WTC11 (cell line): Measurements from ENCODE around the gene SMAD3. TPM values are rescaled to one million over a fixed set of nuclear protein-coding genes. Genes with fewer than 3 reads are reported as not detected.

ENCODE experiments used
- ATAC-seq: fragments of 200-7000 bp; cut with Tn5 transposase; 2 replicates; pipeline ENCODE4 v1.10.0; 2021; ENCODE audit warnings: mild to moderate bottlenecking, moderate library complexity
- CTCF ChIA-PET: fragments of 300-600 bp; sonication (Branson Sonifier 250); formaldehyde crosslinking; loops from one replicate; lab custom pipeline; 2021; ENCODE audit warnings: antibody characterized with exemption; lab: Charles Lee
- POLR2A ChIA-PET: fragments of 350-600 bp; sonication (Branson Sonifier 250); formaldehyde crosslinking; loops from one replicate; lab custom pipeline; 2021; ENCODE audit warnings: antibody characterized with exemption; lab: Charles Lee
- DNase-seq: peaks from one replicate; pipeline ENCODE4 v3.0.0; 2021; ENCODE audit warnings: low spot score
- H3K27ac Mint-ChIP-seq: 2 replicates; pipeline ENCODE4 v1.8.0; 2021; ENCODE audit warnings: mixed read lengths
- H3K27me3 Mint-ChIP-seq: 2 replicates; pipeline ENCODE4 v1.8.0; 2021; ENCODE audit warnings: low read depth, mild to moderate bottlenecking, moderate library complexity, mixed read lengths
- H3K36me3 Mint-ChIP-seq: 2 replicates; pipeline ENCODE4 v1.8.0; 2021; ENCODE audit warnings: mixed read lengths
- H3K4me1 Mint-ChIP-seq: 2 replicates; pipeline ENCODE4 v1.8.0; 2022; ENCODE audit warnings: mixed read lengths
- H3K4me3 Mint-ChIP-seq: 2 replicates; pipeline ENCODE4 v1.8.0; 2021; ENCODE audit warnings: mild to moderate bottlenecking, moderate library complexity, mixed read lengths
- H3K9me3 Mint-ChIP-seq: 2 replicates; pipeline ENCODE4 v1.8.0; 2021; ENCODE audit warnings: mixed read lengths
- CBFB ChIP-seq: sonication (generic); formaldehyde crosslinking; IDR thresholded peaks from 2 replicates; pipeline ENCODE4 v1.8.1; 2022; ENCODE audit warnings: mild to moderate bottlenecking, low read depth, missing genetic modification reagents
- CREB1 ChIP-seq: sonication (generic); formaldehyde crosslinking; IDR thresholded peaks from 2 replicates; pipeline ENCODE4 v1.8.0; 2023; ENCODE audit warnings: mild to moderate bottlenecking, missing genetic modification reagents
- GTF2I ChIP-seq: fragments of 250-450 bp; sonication (Bioruptor Pico); conservative IDR thresholded peaks from 2 replicates; pipeline ENCODE4 v1.4.0; 2021; ENCODE audit warnings: mild to moderate bottlenecking
- MXD4 ChIP-seq: fragments of 250-450 bp; sonication (Bioruptor Pico); IDR thresholded peaks from 2 replicates; pipeline ENCODE4 v1.8.0; 2021; ENCODE audit warnings: mild to moderate bottlenecking, moderate library complexity, borderline replicate concordance
- MYBL2 ChIP-seq: sonication (generic); formaldehyde crosslinking; IDR thresholded peaks from 2 replicates; pipeline ENCODE4 v1.8.1; 2023; ENCODE audit warnings: mild to moderate bottlenecking, moderate library complexity, missing genetic modification reagents
- NR2C2 ChIP-seq: sonication (generic); formaldehyde crosslinking; IDR thresholded peaks from 2 replicates; pipeline ENCODE4 v1.8.0; 2022; ENCODE audit warnings: mild to moderate bottlenecking, missing genetic modification reagents
- RORB ChIP-seq: fragments of 250-450 bp; sonication (Bioruptor Pico); IDR thresholded peaks from 2 replicates; pipeline ENCODE4 v1.9.0; 2021; ENCODE audit warnings: mild to moderate bottlenecking
- ZNF219 ChIP-seq: sonication (generic); formaldehyde crosslinking; IDR thresholded peaks from 2 replicates; pipeline ENCODE4 v1.8.0; 2023; ENCODE audit warnings: missing genetic modification reagents, mild to moderate bottlenecking, borderline replicate concordance
- ZNF396 ChIP-seq: fragments of 250-450 bp; sonication (Bioruptor Pico); IDR thresholded peaks from 2 replicates; pipeline ENCODE4 v1.8.0; 2021; ENCODE audit warnings: mild to moderate bottlenecking, moderate library complexity, borderline replicate concordance
- total RNA-seq: library from RNA; stranded (reverse); gene quantifications from 3 replicates; pipeline ENCODE4 v1.2.3, GENCODE V29; 2021
- TF ChIP-seq, protein P1 (sequence below): sonication (generic); formaldehyde crosslinking; IDR thresholded peaks from 2 replicates; pipeline ENCODE4 v1.8.0; 2023; ENCODE audit warnings: missing genetic modification reagents, mild to moderate bottlenecking, borderline replicate concordance
- TF ChIP-seq, protein P2 (sequence below): sonication (generic); formaldehyde crosslinking; IDR thresholded peaks from 2 replicates; pipeline ENCODE4 v1.8.0; 2023; ENCODE audit warnings: missing genetic modification reagents
- TF ChIP-seq, protein P3 (sequence below): sonication (generic); formaldehyde crosslinking; IDR thresholded peaks from 2 replicates; pipeline ENCODE4 v1.8.0; 2023; ENCODE audit warnings: mild to moderate bottlenecking, missing genetic modification reagents
- TF ChIP-seq, protein P4 (sequence below): sonication (generic); formaldehyde crosslinking; IDR thresholded peaks from 2 replicates; pipeline ENCODE4 v1.8.1; 2023; ENCODE audit warnings: mild to moderate bottlenecking, moderate library complexity, missing genetic modification reagents
- TF ChIP-seq, protein P5 (sequence below): sonication (generic); formaldehyde crosslinking; IDR thresholded peaks from 2 replicates; pipeline ENCODE4 v1.8.1; 2022; ENCODE audit warnings: mild to moderate bottlenecking, missing genetic modification reagents, moderate library complexity, borderline replicate concordance

The SMAD3 gene
- total RNA-seq, 1 experiment from 2014 or later: 34.6 TPM

DNA sequence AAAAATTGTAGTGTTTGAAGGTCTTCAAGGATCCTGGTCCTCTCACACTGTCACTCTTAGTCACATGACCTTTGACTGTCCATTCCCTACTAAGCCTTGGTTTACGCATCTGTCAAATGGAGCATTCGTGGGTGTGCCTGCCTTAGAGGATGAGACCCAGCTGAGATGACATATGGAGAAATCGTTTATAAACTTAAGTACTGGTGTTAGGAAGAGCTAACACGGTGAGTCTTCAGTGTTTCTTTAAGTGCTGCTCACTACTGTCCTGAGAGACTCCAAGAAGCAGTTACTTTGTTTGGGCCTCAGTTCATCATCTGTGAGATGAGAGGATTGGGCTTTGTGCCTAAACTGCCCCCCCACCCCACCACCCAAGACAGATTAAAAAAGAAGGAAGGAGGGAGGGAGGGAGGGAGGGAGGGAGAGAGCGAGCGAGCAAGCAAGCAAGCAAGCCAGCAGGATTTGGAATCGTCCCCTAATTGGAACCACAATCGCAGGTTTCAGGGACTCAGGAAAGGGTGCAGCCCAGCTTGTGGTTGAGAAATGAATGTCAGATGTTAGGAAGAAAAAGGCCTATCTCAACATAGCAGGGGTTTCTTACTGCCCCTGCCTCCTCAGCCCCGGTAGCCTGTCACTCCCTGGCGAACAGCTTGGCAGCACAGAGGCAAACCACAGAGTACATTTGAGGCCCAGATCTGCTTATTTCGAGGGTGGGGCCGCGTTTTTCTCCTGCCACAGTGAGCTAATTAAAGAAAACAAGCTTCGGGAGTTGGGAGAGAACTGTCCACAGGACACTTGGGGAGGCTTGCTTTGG is 32.7 kb downstream of the SMAD3 start:
- Mint-ChIP-seq H3K4me3 (no peak overlapping the region), H3K4me1 (peaks cover 26% of the 10 kb centered on the region), H3K36me3 (no peaks in the 10 kb centered on the region), H3K9me3 (no peaks in the 10 kb centered on the region), H3K27me3 (no peaks in the 10 kb centered on the region), H3K27ac (no peak overlapping the region)
- no peak; the same call in 1 of the 2 replicates for ATAC-seq
- ChIA-PET CTCF (interaction anchor here (1.1 kb wide), 1 partner anchor 155 kb away, joined by 3 read pairs; no protein-coding TSS in a partner anchor), POLR2A (no interaction called here)
- no peak for DNase-seq
- TF ChIP-seq MYBL2 (CRISPR knock-in tag): no peak
- TF ChIP-seq, protein P1, sequence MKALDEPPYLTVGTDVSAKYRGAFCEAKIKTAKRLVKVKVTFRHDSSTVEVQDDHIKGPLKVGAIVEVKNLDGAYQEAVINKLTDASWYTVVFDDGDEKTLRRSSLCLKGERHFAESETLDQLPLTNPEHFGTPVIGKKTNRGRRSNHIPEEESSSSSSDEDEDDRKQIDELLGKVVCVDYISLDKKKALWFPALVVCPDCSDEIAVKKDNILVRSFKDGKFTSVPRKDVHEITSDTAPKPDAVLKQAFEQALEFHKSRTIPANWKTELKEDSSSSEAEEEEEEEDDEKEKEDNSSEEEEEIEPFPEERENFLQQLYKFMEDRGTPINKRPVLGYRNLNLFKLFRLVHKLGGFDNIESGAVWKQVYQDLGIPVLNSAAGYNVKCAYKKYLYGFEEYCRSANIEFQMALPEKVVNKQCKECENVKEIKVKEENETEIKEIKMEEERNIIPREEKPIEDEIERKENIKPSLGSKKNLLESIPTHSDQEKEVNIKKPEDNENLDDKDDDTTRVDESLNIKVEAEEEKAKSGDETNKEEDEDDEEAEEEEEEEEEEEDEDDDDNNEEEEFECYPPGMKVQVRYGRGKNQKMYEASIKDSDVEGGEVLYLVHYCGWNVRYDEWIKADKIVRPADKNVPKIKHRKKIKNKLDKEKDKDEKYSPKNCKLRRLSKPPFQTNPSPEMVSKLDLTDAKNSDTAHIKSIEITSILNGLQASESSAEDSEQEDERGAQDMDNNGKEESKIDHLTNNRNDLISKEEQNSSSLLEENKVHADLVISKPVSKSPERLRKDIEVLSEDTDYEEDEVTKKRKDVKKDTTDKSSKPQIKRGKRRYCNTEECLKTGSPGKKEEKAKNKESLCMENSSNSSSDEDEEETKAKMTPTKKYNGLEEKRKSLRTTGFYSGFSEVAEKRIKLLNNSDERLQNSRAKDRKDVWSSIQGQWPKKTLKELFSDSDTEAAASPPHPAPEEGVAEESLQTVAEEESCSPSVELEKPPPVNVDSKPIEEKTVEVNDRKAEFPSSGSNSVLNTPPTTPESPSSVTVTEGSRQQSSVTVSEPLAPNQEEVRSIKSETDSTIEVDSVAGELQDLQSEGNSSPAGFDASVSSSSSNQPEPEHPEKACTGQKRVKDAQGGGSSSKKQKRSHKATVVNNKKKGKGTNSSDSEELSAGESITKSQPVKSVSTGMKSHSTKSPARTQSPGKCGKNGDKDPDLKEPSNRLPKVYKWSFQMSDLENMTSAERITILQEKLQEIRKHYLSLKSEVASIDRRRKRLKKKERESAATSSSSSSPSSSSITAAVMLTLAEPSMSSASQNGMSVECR (CRISPR knock-in tag): no peak
- no peak for TF ChIP-seq ZNF219 (CRISPR knock-in tag)
- TF ChIP-seq RORB (CRISPR knock-in tag): no peak
- TF ChIP-seq GTF2I: no peak
- TF ChIP-seq CREB1 (CRISPR knock-in tag): no peak
- no peak for TF ChIP-seq NR2C2 (CRISPR knock-in tag)
- TF ChIP-seq MXD4 (CRISPR knock-in tag): no peak
- TF ChIP-seq ZNF396: no peak
- TF ChIP-seq, protein P2, sequence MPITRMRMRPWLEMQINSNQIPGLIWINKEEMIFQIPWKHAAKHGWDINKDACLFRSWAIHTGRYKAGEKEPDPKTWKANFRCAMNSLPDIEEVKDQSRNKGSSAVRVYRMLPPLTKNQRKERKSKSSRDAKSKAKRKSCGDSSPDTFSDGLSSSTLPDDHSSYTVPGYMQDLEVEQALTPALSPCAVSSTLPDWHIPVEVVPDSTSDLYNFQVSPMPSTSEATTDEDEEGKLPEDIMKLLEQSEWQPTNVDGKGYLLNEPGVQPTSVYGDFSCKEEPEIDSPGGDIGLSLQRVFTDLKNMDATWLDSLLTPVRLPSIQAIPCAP (CRISPR knock-in tag): no peak
- TF ChIP-seq CBFB (CRISPR knock-in tag): no peak
- TF ChIP-seq, protein P3, sequence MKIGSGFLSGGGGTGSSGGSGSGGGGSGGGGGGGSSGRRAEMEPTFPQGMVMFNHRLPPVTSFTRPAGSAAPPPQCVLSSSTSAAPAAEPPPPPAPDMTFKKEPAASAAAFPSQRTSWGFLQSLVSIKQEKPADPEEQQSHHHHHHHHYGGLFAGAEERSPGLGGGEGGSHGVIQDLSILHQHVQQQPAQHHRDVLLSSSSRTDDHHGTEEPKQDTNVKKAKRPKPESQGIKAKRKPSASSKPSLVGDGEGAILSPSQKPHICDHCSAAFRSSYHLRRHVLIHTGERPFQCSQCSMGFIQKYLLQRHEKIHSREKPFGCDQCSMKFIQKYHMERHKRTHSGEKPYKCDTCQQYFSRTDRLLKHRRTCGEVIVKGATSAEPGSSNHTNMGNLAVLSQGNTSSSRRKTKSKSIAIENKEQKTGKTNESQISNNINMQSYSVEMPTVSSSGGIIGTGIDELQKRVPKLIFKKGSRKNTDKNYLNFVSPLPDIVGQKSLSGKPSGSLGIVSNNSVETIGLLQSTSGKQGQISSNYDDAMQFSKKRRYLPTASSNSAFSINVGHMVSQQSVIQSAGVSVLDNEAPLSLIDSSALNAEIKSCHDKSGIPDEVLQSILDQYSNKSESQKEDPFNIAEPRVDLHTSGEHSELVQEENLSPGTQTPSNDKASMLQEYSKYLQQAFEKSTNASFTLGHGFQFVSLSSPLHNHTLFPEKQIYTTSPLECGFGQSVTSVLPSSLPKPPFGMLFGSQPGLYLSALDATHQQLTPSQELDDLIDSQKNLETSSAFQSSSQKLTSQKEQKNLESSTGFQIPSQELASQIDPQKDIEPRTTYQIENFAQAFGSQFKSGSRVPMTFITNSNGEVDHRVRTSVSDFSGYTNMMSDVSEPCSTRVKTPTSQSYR (CRISPR knock-in tag): no peak
- TF ChIP-seq, protein P4, sequence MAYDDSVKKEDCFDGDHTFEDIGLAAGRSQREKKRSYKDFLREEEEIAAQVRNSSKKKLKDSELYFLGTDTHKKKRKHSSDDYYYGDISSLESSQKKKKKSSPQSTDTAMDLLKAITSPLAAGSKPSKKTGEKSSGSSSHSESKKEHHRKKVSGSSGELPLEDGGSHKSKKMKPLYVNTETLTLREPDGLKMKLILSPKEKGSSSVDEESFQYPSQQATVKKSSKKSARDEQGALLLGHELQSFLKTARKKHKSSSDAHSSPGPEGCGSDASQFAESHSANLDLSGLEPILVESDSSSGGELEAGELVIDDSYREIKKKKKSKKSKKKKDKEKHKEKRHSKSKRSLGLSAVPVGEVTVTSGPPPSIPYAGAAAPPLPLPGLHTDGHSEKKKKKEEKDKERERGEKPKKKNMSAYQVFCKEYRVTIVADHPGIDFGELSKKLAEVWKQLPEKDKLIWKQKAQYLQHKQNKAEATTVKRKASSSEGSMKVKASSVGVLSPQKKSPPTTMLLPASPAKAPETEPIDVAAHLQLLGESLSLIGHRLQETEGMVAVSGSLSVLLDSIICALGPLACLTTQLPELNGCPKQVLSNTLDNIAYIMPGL: no peak
- TF ChIP-seq, protein P5, sequence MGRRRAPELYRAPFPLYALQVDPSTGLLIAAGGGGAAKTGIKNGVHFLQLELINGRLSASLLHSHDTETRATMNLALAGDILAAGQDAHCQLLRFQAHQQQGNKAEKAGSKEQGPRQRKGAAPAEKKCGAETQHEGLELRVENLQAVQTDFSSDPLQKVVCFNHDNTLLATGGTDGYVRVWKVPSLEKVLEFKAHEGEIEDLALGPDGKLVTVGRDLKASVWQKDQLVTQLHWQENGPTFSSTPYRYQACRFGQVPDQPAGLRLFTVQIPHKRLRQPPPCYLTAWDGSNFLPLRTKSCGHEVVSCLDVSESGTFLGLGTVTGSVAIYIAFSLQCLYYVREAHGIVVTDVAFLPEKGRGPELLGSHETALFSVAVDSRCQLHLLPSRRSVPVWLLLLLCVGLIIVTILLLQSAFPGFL (CRISPR knock-in tag): no peak
